Glomerular endothelial cell (primary cell): ENCODE results near the gene SESTD1. TPM values are rescaled to one million over a fixed set of nuclear protein-coding genes. Genes with fewer than 3 reads are reported as not detected.
A peak's percentile ranks its signal among the peaks of the same experiment; 100 is the strongest.
"Not testable (repeated sequence)": the region's sequence is repeated elsewhere in the genome, so short reads cannot be mapped to it uniquely, and the experiment has no call there.

Experiments used
- DNase-seq: peaks from one replicate; pipeline ENCODE4 v3.0.0-alpha.2; 2011; ENCODE audit warnings: low read depth, low spot score; ENCODE audit errors: extremely low read depth
- total RNA-seq: library from RNA; depleted of rRNA; stranded (reverse); fragments of >200 nt; gene quantifications from 2 replicates; pipeline ENCODE4 v1.2.3, GENCODE V29; 2015

The SESTD1 gene
- total RNA-seq, 1 donor from 2014 or later = 22.1 TPM

DNA sequence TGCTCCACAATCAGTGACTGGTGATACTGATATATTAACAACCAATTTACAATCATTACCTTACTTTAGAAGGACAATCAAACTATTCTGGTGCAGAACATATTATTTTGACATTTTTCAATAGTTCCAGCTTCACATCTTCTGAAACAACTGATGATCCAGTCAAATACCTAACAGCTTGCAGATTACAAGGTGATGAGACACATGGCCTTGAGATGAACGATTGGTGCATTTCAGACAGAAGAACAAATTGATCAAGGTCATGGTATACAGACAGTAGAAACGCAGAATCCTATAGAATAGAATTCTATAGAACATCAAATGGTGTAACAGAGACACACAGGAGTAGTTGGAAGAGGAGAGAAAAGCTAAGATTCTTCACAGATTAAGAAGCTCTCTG lies 24.8 kb downstream of the SESTD1 start:
- DNase-seq = no peak

DNA sequence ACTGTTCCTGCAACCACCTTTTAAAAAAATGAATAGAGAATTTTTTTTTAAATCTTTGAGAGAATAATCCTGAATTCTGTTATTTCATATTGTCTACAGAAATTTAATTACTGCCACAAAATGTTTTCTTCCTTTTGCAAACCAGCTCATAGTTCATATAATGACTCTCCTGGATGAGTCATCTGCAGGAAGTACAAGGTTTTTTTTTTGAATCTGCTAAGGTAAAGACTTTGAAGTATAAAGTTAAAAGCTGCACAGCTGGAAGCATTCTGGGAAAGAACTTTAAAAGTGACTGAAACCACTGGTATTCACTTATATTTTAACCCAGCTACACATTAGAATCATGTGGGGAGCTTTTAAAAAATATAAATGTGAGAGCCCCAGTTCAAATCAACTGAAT lies 25.4 kb downstream of the SESTD1 start:
- DNase-seq = no peak

DNA sequence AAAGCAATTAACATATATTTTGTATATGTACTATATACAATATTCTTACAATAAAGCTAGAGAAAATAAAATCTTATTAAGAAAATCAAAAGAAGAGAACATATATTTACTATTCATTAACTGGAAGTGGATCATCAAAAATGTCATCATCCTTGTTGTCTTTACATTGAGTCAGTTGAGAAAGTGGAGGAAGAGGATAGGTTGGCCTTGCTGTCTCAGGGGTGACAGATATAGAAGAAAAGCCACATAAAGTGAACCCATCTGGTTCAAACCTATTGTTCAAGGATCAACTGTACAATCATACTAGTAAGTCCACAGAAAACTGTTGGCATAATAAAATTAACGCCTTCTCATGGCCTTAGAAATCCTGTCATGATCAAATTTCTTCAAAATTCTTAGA lies 26.6 kb downstream of the SESTD1 start:
- DNase-seq = no peak

DNA sequence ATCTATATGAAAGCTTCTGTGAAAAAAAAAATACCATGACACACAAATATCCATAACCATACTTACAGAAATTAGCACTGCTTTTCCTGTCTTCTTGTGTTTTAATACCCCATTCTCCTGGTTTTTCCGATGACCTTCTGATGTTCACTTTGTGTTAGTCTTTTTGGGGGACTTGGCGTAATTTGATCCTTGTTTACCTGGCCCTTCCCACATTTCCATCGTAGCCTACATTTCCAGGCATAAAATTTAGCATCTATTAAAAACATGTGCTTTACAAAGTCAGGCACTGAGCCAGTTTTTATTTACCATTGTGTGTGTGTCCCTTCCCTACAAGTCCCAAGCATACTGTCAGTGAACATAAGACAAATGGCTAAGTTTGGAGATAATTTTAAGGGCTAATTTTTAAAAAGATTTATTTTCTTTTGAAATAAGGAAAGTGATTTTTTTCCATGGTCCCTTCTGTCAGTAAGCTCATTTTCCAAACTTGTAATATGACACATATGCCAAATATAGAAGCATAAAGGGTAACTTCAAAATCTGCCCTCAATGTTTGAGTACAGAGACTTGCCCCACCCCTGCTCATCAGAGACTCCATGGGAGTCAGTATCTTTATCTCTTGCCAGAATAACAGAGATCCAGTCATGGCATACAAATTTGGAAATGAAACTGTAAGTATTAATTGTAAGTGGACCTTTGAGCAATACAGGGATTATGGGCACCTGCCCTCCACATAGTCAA lies 27.3 kb downstream of the SESTD1 start:
- DNase-seq = no peak

DNA sequence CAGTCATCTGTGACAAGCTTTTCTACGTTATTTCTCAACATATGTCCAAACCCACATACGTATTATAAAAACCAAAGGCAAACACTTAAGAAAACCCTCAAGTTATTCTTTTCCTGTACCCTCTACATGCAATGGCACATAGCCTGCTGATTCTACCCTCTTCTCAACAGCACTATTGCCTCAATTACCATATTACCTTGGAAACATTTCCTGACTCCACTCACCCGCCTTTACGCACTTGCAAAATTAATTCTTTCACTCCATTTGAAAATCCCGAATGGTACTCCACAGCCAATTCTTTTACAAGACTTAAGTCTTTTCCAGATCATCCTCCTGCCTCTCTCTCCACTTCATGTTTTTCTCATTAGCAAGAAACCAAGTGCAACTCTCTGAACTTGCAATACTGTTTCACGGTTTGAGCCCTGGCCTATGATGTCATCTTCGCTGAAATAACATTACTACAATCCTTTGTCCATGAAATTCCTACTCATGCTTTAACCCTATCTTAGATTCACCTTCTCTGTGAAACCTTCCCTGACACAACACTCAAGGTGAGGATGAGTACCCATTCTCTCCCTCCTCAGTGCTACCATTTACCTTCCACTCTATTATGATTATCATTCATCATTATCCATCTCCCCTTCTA lies 29.0 kb downstream of the SESTD1 start:
- DNase-seq = no peak

DNA sequence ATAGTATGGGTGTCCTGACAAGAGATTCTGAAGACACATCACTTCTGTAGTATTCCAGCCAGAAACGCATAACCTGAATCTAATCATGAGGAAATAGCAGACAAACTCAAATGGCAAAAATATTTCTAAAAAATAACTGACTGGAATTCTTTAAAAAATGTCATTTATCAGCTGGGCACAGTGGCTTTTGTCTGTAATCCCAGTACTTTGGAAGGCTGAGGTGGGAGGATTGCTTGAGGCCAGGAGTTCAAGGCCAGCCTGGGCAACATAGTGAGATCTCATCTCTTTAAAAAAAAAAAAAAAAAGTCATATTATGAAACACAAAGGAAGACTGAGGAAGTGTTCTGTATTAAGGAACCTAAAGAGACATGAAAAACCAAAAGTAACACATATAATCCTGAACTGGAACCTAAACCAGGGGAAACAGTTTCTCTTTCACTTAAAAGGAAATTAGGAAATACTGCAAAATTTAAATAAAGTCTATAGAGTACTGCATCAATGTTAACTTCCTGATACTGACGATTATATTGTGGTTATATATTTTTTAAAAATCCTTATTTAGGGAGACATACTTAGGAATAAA lies 29.9 kb downstream of the SESTD1 start:
- DNase-seq = no peak

DNA sequence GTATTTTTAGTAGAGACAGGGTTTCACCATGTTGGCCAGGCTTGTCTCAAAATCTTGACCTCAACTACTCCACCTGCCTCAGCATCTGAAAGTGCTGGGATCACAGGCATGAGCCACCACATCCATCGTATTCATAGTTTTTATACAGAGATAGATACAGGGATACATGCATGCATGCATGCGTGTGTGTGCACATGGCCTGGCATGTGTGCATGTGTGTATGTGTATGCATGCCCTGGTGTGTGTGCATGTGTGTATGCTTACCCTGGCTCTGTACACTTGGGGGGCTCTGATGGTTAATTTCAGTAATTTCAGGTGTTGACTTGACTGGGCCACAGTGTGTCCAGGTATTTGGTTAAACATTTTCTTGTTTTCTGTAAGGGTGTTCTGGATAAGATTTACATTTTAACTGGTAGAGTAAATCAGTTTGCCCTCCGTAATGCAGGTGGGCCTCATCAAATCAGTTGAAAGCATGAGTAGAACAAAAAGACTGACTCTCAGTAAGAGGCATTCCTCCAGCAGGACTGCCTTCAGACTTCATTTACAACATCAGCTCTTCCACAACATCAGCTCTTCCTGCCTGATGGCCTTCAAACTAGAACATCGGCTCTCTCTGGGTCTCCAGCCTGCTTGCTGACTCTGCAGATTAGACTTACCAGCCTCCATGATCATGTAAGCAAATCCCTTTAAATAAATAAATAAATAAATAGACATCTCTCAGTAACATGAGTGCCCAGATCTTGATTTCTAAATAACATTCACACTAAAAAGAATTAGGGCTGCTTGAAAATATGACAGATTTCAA lies 30.8 kb downstream of the SESTD1 start:
- DNase-seq = no peak

DNA sequence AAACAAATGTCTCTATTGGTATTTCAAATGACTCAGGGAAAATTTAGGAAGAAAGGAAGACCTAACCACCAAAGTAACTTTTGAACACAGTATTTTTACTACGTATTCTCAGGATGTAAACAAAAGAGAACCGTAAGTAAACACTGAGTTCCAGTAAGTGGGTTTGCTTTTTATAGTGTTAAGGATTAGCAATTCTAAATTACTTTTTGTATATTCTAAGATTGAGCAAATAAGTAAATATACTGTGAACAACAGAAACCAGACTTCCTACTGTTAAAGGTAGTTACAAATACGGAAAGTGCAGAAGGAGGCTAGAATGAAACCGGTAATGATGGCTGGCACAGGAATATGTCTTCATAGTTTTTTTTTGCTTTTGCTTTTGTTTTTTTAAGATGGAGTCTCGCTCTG lies 31.5 kb downstream of the SESTD1 start:
- DNase-seq = no peak

DNA sequence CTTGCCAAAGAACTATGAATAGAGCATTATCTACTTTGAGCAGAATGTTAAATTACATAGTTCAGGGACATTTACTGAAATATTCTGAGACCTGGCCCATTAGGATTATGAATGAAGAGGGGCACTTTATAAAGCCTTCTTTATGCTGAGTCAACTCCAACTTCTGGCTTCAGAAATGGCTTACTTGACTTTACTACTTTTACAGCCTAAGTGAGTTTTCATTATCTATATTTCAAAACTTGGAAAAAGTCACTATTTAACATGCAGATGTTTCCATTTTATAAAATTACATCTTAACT lies 37.7 kb downstream of the SESTD1 start:
- no peak for DNase-seq

DNA sequence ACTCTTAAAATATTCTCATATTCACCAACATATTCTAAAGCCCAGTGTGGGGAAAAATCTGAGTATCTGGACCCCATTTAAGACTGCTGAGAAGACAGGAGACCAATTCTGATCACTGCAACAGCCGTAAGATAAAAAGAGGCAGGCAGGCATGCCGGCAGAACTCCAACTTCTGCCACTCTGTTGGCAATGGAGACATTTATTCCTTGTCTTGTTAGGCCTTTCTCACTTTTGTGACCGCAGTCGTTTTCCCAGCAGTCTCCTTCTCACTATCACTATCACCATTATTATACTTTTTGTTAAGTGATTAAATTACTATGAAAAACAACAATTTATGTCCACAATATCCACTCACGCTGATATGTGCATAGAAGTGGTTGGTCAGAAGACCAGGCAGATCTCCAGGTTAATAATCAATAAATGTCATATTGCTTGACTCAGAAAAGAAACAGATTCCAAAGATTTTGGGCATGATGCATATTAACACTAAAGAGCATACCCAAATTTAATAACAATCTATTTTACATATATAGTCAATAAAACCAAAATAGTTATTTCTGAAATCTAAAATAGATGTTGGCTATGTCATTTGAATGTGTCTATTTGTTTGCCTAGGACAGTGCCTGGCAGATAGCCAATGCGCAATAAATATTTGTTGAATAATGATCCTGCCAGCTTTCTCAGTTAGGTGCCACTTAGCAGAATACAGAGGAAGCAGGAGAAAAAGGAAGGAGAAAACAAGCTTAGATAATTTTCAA lies 38.2 kb downstream of the SESTD1 start:
- no peak for DNase-seq

DNA sequence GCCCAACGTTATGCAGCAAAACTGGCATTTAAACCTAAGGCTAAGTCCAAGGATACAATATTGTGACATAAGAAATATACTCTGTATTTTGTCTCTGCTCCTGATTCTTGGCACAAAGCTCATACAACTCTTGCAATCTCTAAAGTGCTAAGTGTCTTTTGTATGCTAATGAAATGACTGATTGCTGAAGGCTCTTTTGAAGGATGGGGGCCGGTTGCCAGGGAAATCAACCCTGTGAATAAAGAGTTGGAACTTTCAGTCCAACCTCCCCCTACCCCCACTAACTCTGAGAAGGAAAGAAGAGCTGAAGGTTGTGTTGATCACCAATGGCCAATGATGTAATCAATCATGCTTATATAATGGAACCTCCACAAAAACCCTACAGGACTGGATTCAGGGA lies 40.3 kb downstream of the SESTD1 start:
- no peak for DNase-seq

DNA sequence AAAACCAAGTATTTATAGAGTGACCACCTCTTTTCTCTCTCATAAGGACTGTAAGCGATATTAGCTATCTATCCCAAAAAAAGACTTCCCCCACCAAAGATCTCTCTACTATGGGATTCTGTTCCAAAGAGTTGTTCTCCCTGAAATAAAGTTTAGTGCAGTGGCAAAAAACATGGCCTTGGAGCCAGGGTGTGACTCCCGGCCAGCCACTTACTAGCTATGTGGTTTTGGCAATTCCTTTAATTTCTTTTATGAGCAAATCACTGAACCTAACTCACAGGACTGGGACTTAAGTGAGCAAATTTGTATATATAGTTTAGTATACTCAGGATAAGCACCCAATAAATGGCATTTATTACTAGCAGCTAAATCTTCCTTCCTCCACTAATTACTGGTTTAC lies 42.6 kb downstream of the SESTD1 start:
- no peak for DNase-seq

DNA sequence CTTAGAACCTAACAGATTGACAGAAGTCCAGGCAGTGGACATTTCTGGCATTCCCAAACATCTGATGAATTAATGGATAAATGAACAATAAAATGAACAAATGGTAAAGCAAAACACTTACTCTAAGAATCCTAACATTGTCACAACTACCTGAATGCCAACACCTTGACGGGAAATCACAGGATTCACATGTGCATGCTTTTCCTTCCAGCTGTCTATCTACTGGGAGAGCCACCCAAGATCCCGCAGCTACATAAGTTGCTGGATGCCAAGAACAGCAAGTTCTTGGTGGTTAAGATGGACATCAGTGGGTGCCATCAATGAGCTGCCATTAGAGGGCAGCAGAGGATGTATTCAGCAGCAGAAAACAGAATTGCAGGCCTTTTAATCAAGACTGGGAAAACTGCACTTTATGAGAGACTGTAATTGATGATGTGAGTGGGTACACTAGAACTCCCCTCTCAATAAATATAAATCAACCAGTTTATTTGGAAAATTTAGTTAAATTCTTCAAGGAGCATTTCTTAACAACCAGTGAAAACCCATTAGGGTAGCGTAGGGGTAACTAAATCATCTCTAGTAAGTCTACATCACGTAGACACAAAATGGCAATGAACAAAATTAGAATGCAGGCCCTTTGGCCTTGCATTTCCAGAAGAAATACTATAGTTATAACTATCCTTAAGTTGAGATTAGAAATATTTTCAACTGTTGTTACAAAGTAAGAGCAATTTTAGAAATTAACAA lies 45.6 kb downstream of the SESTD1 start:
- DNase-seq = peak; percentile 71

DNA sequence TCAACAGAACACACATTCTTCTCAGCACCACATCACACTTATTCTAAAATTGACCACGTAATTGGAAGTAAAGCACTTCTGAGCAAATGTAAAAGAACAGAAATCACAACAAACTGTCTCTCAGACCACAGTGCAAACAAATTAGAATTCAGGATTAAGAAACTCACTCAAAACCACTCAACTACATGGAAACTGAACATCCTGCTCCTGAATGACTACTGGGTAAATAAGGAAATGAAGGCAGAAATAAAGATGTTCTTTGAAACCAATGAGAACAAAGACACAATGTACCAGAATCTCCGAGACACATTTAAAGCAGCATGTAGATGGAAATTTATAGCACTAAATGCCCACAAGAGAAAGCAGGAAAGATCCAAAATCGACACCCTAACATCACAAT lies 50.0 kb downstream of the SESTD1 start:
- DNase-seq = not testable (repeated sequence)

DNA sequence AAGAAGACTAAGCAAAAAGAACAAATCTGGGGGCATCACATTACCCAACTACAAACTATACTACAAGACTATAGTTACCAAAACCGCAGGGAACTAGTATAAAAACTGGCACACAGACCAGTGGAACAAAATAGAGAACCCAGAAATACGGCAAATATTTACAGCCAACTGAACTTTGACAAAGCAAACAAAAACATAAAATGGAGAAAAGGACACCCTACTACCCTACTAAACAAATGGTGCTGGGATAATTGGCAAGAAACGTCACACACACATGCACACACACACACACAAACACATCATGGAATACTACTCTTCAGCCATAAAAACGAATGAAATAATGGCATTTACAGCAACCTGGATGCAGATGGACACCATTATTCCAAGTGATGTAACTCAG lies 53.3 kb downstream of the SESTD1 start:
- DNase-seq = no peak

DNA sequence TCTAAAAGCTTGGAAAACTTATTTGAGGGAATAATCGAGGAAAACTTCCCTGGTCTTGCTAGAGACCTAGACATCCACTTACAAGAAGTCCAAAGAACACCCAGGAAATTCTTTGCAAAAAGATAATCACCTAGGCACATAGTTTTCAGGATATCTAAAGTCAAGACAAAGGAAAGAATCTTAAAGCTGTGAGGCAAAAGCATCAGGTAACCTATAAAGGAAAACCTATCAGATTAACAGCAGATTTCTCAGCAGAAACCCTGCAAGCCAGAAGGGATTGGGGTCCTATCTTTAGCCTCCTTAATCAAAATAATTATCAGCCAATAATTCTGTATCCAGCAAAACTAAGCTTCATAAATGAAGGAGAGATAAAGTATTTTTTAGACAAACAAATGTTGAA lies 56.4 kb downstream of the SESTD1 start:
- not testable (repeated sequence) for DNase-seq

DNA sequence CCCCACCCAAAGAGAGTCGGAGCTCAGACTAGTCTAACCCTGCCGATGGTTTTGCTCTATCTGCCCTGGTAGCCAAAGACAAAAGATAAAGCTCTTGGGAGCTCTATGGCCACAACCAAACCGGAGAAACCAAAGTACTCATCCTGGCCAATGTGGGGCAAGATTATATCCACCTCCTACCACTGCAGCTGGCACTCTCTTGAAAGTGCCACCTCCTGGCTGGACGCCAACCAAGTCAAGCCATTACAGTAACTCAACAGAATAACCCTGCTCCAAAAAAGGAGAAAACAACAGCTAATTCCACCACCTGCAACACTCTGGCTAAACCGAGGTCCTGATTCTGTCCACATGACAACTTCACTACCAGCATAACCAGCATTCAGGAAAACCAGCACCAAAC lies 57.6 kb downstream of the SESTD1 start:
- no peak for DNase-seq

DNA sequence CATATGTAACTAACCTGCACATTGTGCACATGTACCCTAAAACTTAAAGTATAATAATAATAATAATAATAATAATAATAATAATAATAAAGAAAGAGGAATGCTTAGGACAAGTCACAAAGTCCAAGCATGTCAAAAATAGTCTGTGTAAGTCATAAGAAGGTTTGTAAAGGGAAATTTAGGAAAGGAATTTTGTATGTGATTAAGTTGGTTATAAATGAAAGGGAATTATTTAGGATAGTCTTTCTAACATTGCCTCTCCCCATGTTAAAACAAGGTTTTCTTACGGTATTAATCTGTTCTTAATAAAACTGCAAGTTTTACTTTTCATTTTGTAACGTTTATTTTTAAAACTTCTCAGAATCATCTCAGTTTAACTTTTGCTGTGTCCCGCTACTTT lies 62.8 kb downstream of the SESTD1 start:
- DNase-seq = no peak

DNA sequence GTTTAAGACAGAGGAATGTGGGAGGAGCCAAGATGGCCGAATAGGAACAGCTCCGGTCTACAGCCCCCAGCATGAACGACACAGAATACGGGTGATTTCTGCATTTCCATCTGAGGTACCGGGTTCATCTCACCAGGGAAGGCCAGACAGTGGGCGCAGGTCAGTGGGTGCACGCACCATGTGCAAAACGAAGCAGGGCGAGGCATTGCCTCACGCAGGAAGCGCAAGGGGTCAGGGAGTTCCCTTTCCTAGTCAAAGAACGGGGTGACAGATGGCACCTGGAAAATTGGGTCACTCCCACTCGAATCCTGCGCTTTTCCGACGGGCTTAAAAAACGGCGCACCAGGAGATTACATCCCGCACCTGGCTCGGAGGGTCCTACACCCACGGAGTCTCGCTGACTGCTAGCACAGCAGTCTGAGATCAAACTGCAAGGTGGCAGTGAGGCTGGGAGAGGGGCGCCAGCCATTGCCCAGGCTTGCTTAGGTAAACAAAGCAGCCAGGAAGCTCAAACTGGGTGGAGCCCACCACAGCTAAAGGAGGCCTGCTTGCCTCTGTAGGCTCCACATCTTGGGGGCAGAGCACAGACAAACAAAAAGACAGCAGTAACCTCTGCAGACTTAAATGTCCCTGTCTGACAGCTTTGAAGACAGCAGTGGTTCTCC lies 68.6 kb downstream of the SESTD1 start:
- DNase-seq = not testable (repeated sequence)

DNA sequence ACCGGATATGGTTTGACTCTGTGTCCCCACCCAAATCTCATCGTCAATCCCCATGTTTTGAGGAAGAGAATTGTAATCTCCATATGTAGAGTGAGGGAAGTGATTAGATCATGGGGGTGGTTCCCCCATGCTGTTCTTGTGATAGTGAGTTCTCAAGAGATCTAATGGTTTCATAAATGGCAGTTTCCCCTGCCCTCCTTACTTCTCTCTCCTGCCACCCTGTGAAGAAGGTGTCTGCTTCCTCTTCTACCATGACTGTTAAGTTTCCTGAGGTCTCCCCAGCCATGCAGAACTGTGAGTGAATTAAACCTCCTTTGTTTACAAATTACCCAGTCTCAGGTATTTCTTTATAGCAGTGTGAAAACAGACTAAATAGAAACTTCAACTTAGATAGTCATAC lies 69.5 kb downstream of the SESTD1 start:
- no peak for DNase-seq
